Measurements from ENCODE around the gene RGL3. TPM values are rescaled to one million over a fixed set of nuclear protein-coding genes. Genes with fewer than 3 reads are reported as not detected.

The RGL3 gene
- total RNA-seq, 1 experiment from 2014 or later: 65.9 TPM

- Mint-ChIP-seq H3K4me1 (peaks cover 11 to 25% of the 10 kb centered on the region in 2 experiments), H3K4me3 (no peak overlapping the region; a peak in 1 of 5 replicates), H3K27me3 (ENCODE audit: low read depth) (no peaks in the 10 kb centered on the region), H3K27ac (no peak overlapping the region; a peak in 4 of 7 replicates), H3K9me3 (no peaks in the 10 kb centered on the region), H3K36me3 (ENCODE audit: insufficient read depth in 1 of 3, low read depth in 3 of 3) (peaks cover 4 to 27% (median 23%) of the 10 kb centered on the region in 3 experiments; a peak in 6 of 7 replicates)
- Histone ChIP-seq H2BK20ac (ENCODE audit: low read depth, low read length, poor library complexity, severe bottlenecking) (no peak overlapping the region), H4K5ac (ENCODE audit: insufficient read length, low read depth, low read length) (no peak overlapping the region), H3K4me1 (ENCODE audit: insufficient read depth, low read length) (no peaks in the 10 kb centered on the region), H2BK15ac (ENCODE audit: low read depth, low read length) (no peak overlapping the region), H3K9ac (ENCODE audit: extremely low read depth, insufficient read length, low read length) (peak overlapping the region; percentile 59), H4K20me1 (ENCODE audit: control insufficient read depth, insufficient read depth, insufficient read length) (peaks cover 4% of the 10 kb centered on the region), H3K4me2 (ENCODE audit: insufficient read depth, insufficient read length, low read length) (peak overlapping the region; percentile 69), H2BK12ac (ENCODE audit: insufficient read length, low read depth, low read length) (no peak overlapping the region), H3K27me3 (ENCODE audit: insufficient read depth, low read length) (no peaks in the 10 kb centered on the region), H3K79me1 (ENCODE audit: insufficient read depth, low read depth, low read length, poor library complexity, severe bottlenecking) (no peaks in the 10 kb centered on the region), H2AFZ (ENCODE audit: low read length) (no peak overlapping the region), H3K23ac (ENCODE audit: insufficient read length, low read depth, low read length) (no peak overlapping the region), H3K23me2 (ENCODE audit: insufficient read length, low read depth, low read length, poor library complexity, severe bottlenecking) (no peaks in the 10 kb centered on the region), H3K27ac (ENCODE audit: insufficient read length, low read depth, low read length) (peak overlapping the region; percentile 22), H3K9me3 (ENCODE audit: control insufficient read depth, low read depth, low read length) (no peaks in the 10 kb centered on the region), H3K18ac (ENCODE audit: insufficient read length, low read depth, low read length) (peak overlapping the region; percentile 44), H3T11ph (ENCODE audit: low read length) (no peak overlapping the region), H3K4ac (ENCODE audit: low read depth, low read length) (no peak overlapping the region), H2BK5ac (ENCODE audit: insufficient read length, low read length) (no peak overlapping the region), H3K14ac (ENCODE audit: insufficient read depth, low read length) (no peak overlapping the region), H3K56ac (ENCODE audit: insufficient read length, low read depth, low read length) (no peak overlapping the region), H2BK120ac (ENCODE audit: low read depth, low read length, poor library complexity, severe bottlenecking) (no peak overlapping the region), H3K79me2 (ENCODE audit: insufficient read depth, low read length) (no peaks in the 10 kb centered on the region), H4K91ac (ENCODE audit: insufficient read length, low read depth, low read length) (no peak overlapping the region), H4K8ac (replicated peaks; ENCODE audit: insufficient read length, low read depth, low read length) (no peak overlapping the region), H2AK5ac (ENCODE audit: insufficient read length, low read length) (no peak overlapping the region)
- TF ChIP-seq CTCF (conservative IDR thresholded peaks at IDR 0.05): no peak
- peak; percentile 82 for DNase-seq
- WGBS (ENCODE audit: extremely low coverage, insufficient read length, low lambda C conversion rate): no CpG with 5 or more reads among the region's 27 CpGs
Measured at GRCh38 chr19:11375143-11375948, 43.8 kb downstream of the RGL3 start.

All from H9 (cell line).